Osteoblast (primary cell): ENCODE results near the gene MIGA1. TPM values are rescaled to one million over a fixed set of nuclear protein-coding genes. Genes with fewer than 3 reads are reported as not detected.
"Not testable (repeated sequence)": the region's sequence is repeated elsewhere in the genome, so short reads cannot be mapped to it uniquely, and the experiment has no call there.

ENCODE experiments used
- DNase-seq: peaks from one replicate; pipeline ENCODE4 v3.0.0; 2011; ENCODE audit warnings: low spot score, mixed read lengths; ENCODE audit not compliant: insufficient read length; ENCODE audit errors: missing footprints
- H2AFZ ChIP-seq: 2 replicates; pipeline ENCODE4 v1.6.0; 2011; ENCODE audit warnings: mild to moderate bottlenecking, low read length
- H3K27ac ChIP-seq: 2 replicates; pipeline ENCODE4 v1.5.1; 2011; ENCODE audit warnings: mild to moderate bottlenecking, low read depth, low read length, moderate library complexity
- H3K27me3 ChIP-seq: 2 replicates; pipeline ENCODE4 v1.6.0; 2012; ENCODE audit warnings: mild to moderate bottlenecking, control low read depth, inconsistent platforms, low read length, moderate library complexity; ENCODE audit not compliant: insufficient read depth
- H3K36me3 ChIP-seq: 2 replicates; pipeline ENCODE4 v1.5.1; 2011; ENCODE audit warnings: mild to moderate bottlenecking, low read length, control low read depth, moderate library complexity; ENCODE audit not compliant: insufficient read depth
- H3K4me1 ChIP-seq: 2 replicates; pipeline ENCODE4 v1.5.1; 2011; ENCODE audit warnings: mild to moderate bottlenecking, low read length, control low read depth, moderate library complexity; ENCODE audit not compliant: insufficient read depth
- H3K4me2 ChIP-seq: 2 replicates; pipeline ENCODE4 v1.6.0; 2011; ENCODE audit warnings: mild to moderate bottlenecking, low read length; ENCODE audit not compliant: insufficient read depth
- H3K4me3 ChIP-seq: fragments of 200-600 bp; sonication (generic); 3 replicates; pipeline ENCODE4 v1.5.1; 2012; ENCODE audit warnings: mild to moderate bottlenecking, low read length, inconsistent platforms; ENCODE audit not compliant: insufficient read depth
- H3K79me2 ChIP-seq: 2 replicates; pipeline ENCODE4 v1.6.0; 2012; ENCODE audit warnings: mild to moderate bottlenecking, low read length, control low read depth, inconsistent platforms; ENCODE audit not compliant: insufficient read depth
- H3K9me3 ChIP-seq: 2 replicates; pipeline ENCODE4 v1.5.1; 2011; ENCODE audit warnings: low read depth, low read length, control low read depth
- H4K20me1 ChIP-seq: 2 replicates; pipeline ENCODE4 v1.6.0; 2012; ENCODE audit warnings: mild to moderate bottlenecking, low read length, control low read depth; ENCODE audit not compliant: insufficient read depth
- CTCF ChIP-seq: IDR thresholded peaks from 2 replicates; pipeline ENCODE4 v1.5.1; 2011; ENCODE audit warnings: mild to moderate bottlenecking, low read depth, low read length, moderate library complexity; ENCODE audit errors: extremely low read depth
- total RNA-seq: library from RNA; depleted of rRNA; stranded (reverse); fragments of >200 nt; gene quantifications from 2 replicates; pipeline ENCODE4 v1.2.3, GENCODE V29; 2012

Gene MIGA1
- total RNA-seq, 1 donor: 13.8 TPM

GRCh38 chr1:77824079-77824478 lies 44.6 kb downstream of the MIGA1 start:
- Histone ChIP-seq H3K27ac (peak overlapping the region; percentile 63), H3K27me3 (no peaks in the 10 kb centered on the region), H3K36me3 (no peaks in the 10 kb centered on the region), H3K79me2 (no peaks in the 10 kb centered on the region), H3K9me3 (no peaks in the 10 kb centered on the region), H3K4me3 (no peak overlapping the region), H2AFZ (no peak overlapping the region), H3K4me2 (no peak overlapping the region), H4K20me1 (no peaks in the 10 kb centered on the region), H3K4me1 (peaks cover 13% of the 10 kb centered on the region)
- no peak for DNase-seq
- TF ChIP-seq CTCF: no peak

GRCh38 chr1:77824694-77825093 lies 45.2 kb downstream of the MIGA1 start:
- Histone ChIP-seq H3K4me2 (no peak overlapping the region), H3K27ac (peak overlapping the region; percentile 63), H3K4me3 (no peak overlapping the region), H3K9me3 (no peaks in the 10 kb centered on the region), H3K79me2 (no peaks in the 10 kb centered on the region), H2AFZ (no peak overlapping the region), H3K36me3 (no peaks in the 10 kb centered on the region), H3K27me3 (no peaks in the 10 kb centered on the region), H3K4me1 (peaks cover 13% of the 10 kb centered on the region), H4K20me1 (no peaks in the 10 kb centered on the region)
- TF ChIP-seq CTCF: no peak
- no peak for DNase-seq

- no peaks in the 10 kb centered on the region for H3K9me3 ChIP-seq
- TF ChIP-seq CTCF: peak; percentile 43
- H2AFZ ChIP-seq: no peak overlapping the region
- H3K36me3 ChIP-seq: no peaks in the 10 kb centered on the region
- H3K4me3 ChIP-seq: no peak overlapping the region
- no peak overlapping the region for H3K4me2 ChIP-seq
- peak overlapping the region; percentile 63 for H3K27ac ChIP-seq
- no peaks in the 10 kb centered on the region for H3K27me3 ChIP-seq
- DNase-seq: peak; percentile 60
- no peaks in the 10 kb centered on the region for H3K79me2 ChIP-seq
- peaks cover 13% of the 10 kb centered on the region for H3K4me1 ChIP-seq
- H4K20me1 ChIP-seq: no peaks in the 10 kb centered on the region
Measured at GRCh38 chr1:77825131-77825709, 45.8 kb downstream of the MIGA1 start.

GRCh38 chr1:77826851-77827250 lies 47.4 kb downstream of the MIGA1 start:
- H3K4me2 ChIP-seq, H3K79me2 ChIP-seq, H3K9me3 ChIP-seq, H4K20me1 ChIP-seq, DNase-seq, H3K27me3 ChIP-seq, H3K36me3 ChIP-seq, H3K4me3 ChIP-seq, H3K27ac ChIP-seq, H2AFZ ChIP-seq: not testable (repeated sequence)
- H3K4me1 ChIP-seq: peaks cover 28% of the 10 kb centered on the region
